Suprapubic skin (tissue), 4 donors: ENCODE results near the gene TMSB10. TPM values are rescaled to one million over a fixed set of nuclear protein-coding genes. Genes with fewer than 3 reads are reported as not detected.

Source experiments
- DNase-seq, 2 donors: peaks; one replicate each; pipeline ENCODE4 v3.0.0-alpha.2; 2019; ENCODE audit warnings: low spot score in 2 of 2
- H3K27ac ChIP-seq: fragments of 200-600 bp; sonication (generic); one replicate; pipeline ENCODE4 v1.5.1; 2019
- H3K27me3 ChIP-seq: fragments of 200-600 bp; sonication (generic); one replicate; pipeline ENCODE4 v1.5.1; 2019
- H3K36me3 ChIP-seq: fragments of 200-600 bp; sonication (generic); one replicate; pipeline ENCODE4 v1.5.1; 2019
- H3K4me1 ChIP-seq: fragments of 200-600 bp; sonication (generic); one replicate; pipeline ENCODE4 v1.5.1; 2019
- H3K4me3 ChIP-seq: fragments of 200-600 bp; sonication (generic); one replicate; pipeline ENCODE4 v1.5.1; 2019; ENCODE audit warnings: mild to moderate bottlenecking
- H3K9me3 ChIP-seq: fragments of 200-600 bp; sonication (generic); one replicate; pipeline ENCODE4 v1.5.1; 2019
- EP300 ChIP-seq: sonication (generic); formaldehyde crosslinking; IDR thresholded peaks from one replicate; pipeline ENCODE4 v1.6.1; 2017; ENCODE audit warnings: antibody characterized with exemption
- POLR2A ChIP-seq, 2 donors: fragments of 450-650 bp; IDR thresholded peaks; one replicate each; pipeline ENCODE4 v1.6.1; 2017; ENCODE audit warnings: antibody characterized with exemption in 2 of 2, mild to moderate bottlenecking in 2 of 2, moderate library complexity in 2 of 2
- POLR2AphosphoS5 ChIP-seq, 3 donors: sonication (generic); formaldehyde crosslinking; IDR thresholded peaks; one replicate each; pipeline ENCODE4 v1.6.1; 2017; ENCODE audit warnings: antibody characterized with exemption in 3 of 3
- WGBS: methylation state at CpG from one replicate; pipeline ENCODE4 v1.1.5; 2018; 5-methylcytosine and 5-hydroxymethylcytosine counted together
- total RNA-seq, 4 donors: library from RNA; depleted of rRNA; stranded (reverse); fragments of >200 nt; gene quantifications; one replicate each; pipeline ENCODE4 v1.1.0, GENCODE V29; 2016
- TF ChIP-seq, protein P1 (sequence below), 2 donors: fragments of 200-600 bp in 1 of 2; fragments of 450-650 bp in 1 of 2; sonication (generic) in 1 of 2; IDR thresholded peaks; one replicate each; pipeline ENCODE4 v1.5.1; 2016 to 2019; ENCODE audit warnings: antibody characterized with exemption in 2 of 2, mild to moderate bottlenecking in 1 of 2, moderate library complexity in 1 of 2

The TMSB10 gene
- total RNA-seq: 1,000 to 10,000 TPM in 2 of 4 donors, 100 to 1,000 TPM in 2; 859 to 1,108 (median 964) TPM

DNA sequence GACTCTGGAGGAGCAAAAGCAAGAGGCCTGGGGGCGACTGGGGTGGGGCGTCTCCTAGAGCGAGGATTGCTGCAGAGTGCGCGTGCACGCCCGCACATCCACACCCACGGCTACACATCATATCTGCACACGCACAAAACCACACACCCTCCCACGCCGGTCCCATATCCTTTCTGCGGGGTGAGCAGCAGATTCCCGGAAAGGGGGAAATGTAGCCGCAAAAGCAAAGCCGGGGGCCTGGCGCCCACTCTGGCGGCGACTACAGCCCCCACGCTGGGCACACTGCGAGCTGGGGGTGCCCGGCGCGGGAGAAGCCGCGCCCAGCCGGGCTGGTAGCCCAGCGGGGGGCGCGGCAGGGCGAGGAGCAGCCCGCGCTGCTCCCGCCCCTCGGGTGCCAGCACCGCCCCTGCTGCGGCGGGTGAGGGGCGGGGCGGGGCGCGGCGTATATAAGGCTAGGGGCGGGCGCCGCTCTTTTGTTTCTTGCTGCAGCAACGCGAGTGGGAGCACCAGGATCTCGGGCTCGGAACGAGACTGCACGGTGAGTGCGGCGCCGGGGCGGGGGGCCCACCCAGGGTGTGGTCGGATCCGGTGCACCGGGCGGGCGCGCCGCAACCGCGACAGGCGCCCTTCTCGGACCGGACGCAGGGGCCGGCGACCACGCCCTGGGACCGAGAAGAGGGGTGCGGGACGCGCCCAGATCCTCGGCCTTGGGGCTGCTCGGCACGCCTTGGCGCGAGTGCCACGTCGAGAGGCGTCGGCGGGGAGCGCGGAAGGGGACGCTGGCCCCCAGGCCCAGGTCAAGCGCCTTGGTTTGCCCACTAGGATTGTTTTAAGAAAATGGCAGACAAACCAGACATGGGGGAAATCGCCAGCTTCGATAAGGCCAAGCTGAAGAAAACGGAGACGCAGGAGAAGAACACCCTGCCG is at the start of gene TMSB10:
TMSB10 (plus strand) TSS at position 476 of the 927 bp plus-strand sequence.
- Histone ChIP-seq H3K27ac (peak within 1 kb of the TSS; percentile 97), H3K4me3 (peak within 1 kb of the TSS; percentile 95), H3K36me3 (no peaks in the 10 kb centered on the region), H3K27me3 (no peaks in the 10 kb centered on the region), H3K4me1 (peaks cover 28% of the 10 kb centered on the region), H3K9me3 (no peaks in the 10 kb centered on the region)
- peak; percentile 93 to 94 for DNase-seq
- 1% methylated on average over 17 of the region's 94 CpGs for WGBS
- TF ChIP-seq, protein P1, sequence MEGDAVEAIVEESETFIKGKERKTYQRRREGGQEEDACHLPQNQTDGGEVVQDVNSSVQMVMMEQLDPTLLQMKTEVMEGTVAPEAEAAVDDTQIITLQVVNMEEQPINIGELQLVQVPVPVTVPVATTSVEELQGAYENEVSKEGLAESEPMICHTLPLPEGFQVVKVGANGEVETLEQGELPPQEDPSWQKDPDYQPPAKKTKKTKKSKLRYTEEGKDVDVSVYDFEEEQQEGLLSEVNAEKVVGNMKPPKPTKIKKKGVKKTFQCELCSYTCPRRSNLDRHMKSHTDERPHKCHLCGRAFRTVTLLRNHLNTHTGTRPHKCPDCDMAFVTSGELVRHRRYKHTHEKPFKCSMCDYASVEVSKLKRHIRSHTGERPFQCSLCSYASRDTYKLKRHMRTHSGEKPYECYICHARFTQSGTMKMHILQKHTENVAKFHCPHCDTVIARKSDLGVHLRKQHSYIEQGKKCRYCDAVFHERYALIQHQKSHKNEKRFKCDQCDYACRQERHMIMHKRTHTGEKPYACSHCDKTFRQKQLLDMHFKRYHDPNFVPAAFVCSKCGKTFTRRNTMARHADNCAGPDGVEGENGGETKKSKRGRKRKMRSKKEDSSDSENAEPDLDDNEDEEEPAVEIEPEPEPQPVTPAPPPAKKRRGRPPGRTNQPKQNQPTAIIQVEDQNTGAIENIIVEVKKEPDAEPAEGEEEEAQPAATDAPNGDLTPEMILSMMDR (IDR thresholded peaks at IDR 0.05): peak in 1 of 2 donors; percentile 17
- TF ChIP-seq POLR2AphosphoS5 (IDR thresholded peaks at IDR 0.05) (peak; percentile 77 to 97 (median 97)), EP300 (no peak), POLR2A (IDR thresholded peaks at IDR 0.05) (peak; percentile 92 to 97)

DNA sequence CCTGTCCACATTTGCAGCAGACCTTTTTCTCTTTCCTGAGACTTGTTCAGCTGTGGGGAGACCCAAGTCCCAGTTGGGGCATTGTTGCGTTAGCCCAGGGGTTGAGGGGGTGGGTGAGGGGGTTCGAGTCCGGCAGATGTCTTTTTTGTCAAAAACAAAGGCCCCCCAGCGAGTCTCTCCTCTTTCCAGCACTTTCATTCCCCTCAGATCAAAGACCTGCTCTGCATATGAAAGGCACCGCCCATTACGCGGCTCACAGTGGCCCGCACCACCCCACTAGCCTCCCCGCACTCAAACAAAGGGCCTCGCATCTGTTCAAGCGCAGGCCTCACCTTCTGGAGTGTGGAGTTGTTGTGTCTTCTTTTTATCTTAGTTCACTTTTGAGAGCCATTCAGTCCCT is 49.7 kb upstream of the TMSB10 start:
- DNase-seq: peak in 1 of 2 donors; percentile 48
- Histone ChIP-seq H3K4me3 (no peak overlapping the region), H3K27me3 (peaks cover 6% of the 10 kb centered on the region), H3K27ac (no peak overlapping the region), H3K36me3 (no peaks in the 10 kb centered on the region), H3K4me1 (no peaks in the 10 kb centered on the region), H3K9me3 (no peaks in the 10 kb centered on the region)
- TF ChIP-seq POLR2A (IDR thresholded peaks at IDR 0.05) (no peak), POLR2AphosphoS5 (IDR thresholded peaks at IDR 0.05) (no peak), EP300 (no peak)
- TF ChIP-seq, protein P1 (IDR thresholded peaks at IDR 0.05): no peak
- 35% methylated on average over 11 of the region's 11 CpGs for WGBS

DNA sequence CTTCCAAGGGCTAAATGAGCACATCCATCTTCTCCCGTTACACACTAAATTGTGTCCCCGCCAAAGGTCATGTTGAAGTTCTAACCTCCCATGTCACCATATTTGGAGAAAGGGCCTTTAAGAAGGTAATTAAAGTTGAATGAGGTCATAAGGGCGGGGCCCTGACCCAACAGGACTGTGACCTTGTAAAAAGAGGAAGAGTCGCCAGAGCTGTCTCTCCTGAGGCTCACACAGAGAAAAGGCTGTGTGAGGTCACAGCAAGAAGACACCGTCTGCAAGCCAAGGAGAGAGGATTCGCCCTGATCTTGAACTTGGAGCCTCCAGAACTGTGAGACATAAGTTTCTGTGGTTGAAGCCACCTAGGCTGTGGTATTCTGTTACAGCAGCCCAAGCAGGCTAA is 48.7 kb upstream of the TMSB10 start:
- Histone ChIP-seq H3K4me3 (no peak overlapping the region), H3K27me3 (peaks cover 6% of the 10 kb centered on the region), H3K4me1 (no peaks in the 10 kb centered on the region), H3K27ac (no peak overlapping the region), H3K9me3 (no peaks in the 10 kb centered on the region), H3K36me3 (no peaks in the 10 kb centered on the region)
- no peak for DNase-seq
- no peak for TF ChIP-seq POLR2A (IDR thresholded peaks at IDR 0.05)
- no peak for TF ChIP-seq POLR2AphosphoS5 (IDR thresholded peaks at IDR 0.05)
- no peak for TF ChIP-seq EP300
- TF ChIP-seq, protein P1 (IDR thresholded peaks at IDR 0.05): no peak
- 83% methylated on average over 6 of the region's 6 CpGs for WGBS

DNA sequence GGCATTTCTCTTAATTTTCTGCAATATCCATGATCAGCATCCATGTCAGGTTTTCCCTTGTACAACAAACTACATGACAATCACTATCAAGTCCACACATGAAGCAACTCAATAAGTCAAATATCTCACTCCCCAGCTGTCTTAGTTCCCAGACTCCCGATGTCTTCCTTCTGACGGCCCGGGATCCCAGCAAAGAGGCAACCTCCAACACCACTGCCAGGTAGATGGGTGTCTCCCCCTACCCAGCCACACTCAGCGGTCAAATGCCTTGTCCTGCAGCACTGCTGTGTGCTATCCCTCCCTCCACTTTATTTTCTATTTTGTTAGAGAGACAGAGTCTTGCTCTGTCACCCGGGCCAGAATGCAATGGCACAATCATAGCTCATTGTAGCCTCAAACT is 47.9 kb upstream of the TMSB10 start:
- TF ChIP-seq, protein P1 (IDR thresholded peaks at IDR 0.05): no peak
- TF ChIP-seq POLR2A (IDR thresholded peaks at IDR 0.05) (no peak), EP300 (no peak), POLR2AphosphoS5 (IDR thresholded peaks at IDR 0.05) (no peak)
- no peak overlapping the region for H3K27ac ChIP-seq
- H3K4me1 ChIP-seq: no peaks in the 10 kb centered on the region
- 75% methylated on average over 5 of the region's 5 CpGs for WGBS
- DNase-seq: peak in 1 of 2 donors; percentile 21
- H3K9me3 ChIP-seq: no peaks in the 10 kb centered on the region
- H3K27me3 ChIP-seq: peaks cover 6% of the 10 kb centered on the region
- H3K4me3 ChIP-seq: no peak overlapping the region
- no peaks in the 10 kb centered on the region for H3K36me3 ChIP-seq

DNA sequence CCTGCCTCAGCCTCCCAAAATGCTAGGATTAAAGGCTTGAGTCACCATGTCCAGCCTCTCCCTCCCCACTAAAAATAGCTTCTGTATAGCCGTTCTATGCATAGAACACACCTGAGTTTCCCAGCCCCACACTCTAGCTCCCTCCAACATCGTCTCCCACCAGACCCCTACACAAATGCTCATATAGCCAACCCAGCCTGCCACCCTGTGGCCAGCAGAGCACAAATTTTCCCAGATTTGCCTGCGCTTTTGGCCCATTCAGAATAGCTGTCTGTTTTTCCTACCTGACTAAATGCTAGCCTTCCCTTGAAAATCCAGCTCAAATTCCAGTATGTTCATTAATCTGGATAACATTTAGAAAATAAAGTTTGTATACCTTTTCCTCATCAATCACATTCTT is 47.3 kb upstream of the TMSB10 start:
- Histone ChIP-seq H3K27me3 (peaks cover 6% of the 10 kb centered on the region), H3K9me3 (no peaks in the 10 kb centered on the region), H3K4me3 (no peak overlapping the region), H3K27ac (no peak overlapping the region), H3K4me1 (no peaks in the 10 kb centered on the region), H3K36me3 (no peaks in the 10 kb centered on the region)
- peak in 1 of 2 donors; percentile 21 for DNase-seq
- TF ChIP-seq, protein P1 (IDR thresholded peaks at IDR 0.05): no peak
- TF ChIP-seq POLR2AphosphoS5 (IDR thresholded peaks at IDR 0.05) (no peak), EP300 (no peak), POLR2A (IDR thresholded peaks at IDR 0.05) (no peak)
- 84% methylated on average over 3 of the region's 3 CpGs for WGBS
